Mononuclear cell (primary cell): ENCODE data around the gene DCDC2C. TPM values are rescaled to one million over a fixed set of nuclear protein-coding genes. Genes with fewer than 3 reads are reported as not detected.

Source experiments
- H3K27me3 ChIP-seq: 2 replicates; pipeline ENCODE4 v1.6.0; 2011; ENCODE audit warnings: low read length, control low read depth; ENCODE audit not compliant: insufficient read depth
- H3K4me1 ChIP-seq: 2 replicates; pipeline ENCODE4 v1.5.1; 2011; ENCODE audit warnings: mild to moderate bottlenecking, low read length, control low read depth; ENCODE audit not compliant: insufficient read depth
- H3K4me3 ChIP-seq: 2 replicates; pipeline ENCODE4 v1.5.1; 2011; ENCODE audit warnings: mild to moderate bottlenecking, low read length, moderate library complexity
- H3K9me3 ChIP-seq: 2 replicates; pipeline ENCODE4 v1.5.1; 2011; ENCODE audit warnings: low read depth, mild to moderate bottlenecking, control low read depth, low read length
- total RNA-seq: library from RNA; depleted of rRNA; stranded (reverse); fragments of >200 nt; gene quantifications from one replicate; pipeline ENCODE4 v1.2.3, GENCODE V29; 2012

Gene DCDC2C
- total RNA-seq, 1 donor = not detected

DNA sequence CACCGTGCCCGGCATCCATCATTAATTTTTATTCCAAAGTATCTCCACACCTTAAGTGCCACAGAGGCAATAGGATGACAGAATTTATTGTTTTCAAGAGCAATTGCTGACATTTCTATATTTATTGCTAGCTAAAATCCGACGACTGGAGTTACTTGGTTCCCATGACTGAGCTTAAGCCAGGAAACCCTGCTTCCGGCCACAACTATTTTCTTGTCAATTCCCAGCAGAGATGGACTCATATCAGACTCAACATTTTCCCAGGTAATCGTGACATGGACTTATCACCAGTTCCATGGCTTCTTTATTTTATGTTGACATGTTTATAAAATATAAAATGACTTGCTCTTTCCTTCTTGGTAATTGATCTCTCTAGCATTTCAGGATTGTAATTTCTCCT lies 20.6 kb upstream of the DCDC2C start:
- Histone ChIP-seq H3K9me3 (no peaks in the 10 kb centered on the region), H3K4me1 (no peaks in the 10 kb centered on the region), H3K27me3 (no peaks in the 10 kb centered on the region), H3K4me3 (no peak overlapping the region)

DNA sequence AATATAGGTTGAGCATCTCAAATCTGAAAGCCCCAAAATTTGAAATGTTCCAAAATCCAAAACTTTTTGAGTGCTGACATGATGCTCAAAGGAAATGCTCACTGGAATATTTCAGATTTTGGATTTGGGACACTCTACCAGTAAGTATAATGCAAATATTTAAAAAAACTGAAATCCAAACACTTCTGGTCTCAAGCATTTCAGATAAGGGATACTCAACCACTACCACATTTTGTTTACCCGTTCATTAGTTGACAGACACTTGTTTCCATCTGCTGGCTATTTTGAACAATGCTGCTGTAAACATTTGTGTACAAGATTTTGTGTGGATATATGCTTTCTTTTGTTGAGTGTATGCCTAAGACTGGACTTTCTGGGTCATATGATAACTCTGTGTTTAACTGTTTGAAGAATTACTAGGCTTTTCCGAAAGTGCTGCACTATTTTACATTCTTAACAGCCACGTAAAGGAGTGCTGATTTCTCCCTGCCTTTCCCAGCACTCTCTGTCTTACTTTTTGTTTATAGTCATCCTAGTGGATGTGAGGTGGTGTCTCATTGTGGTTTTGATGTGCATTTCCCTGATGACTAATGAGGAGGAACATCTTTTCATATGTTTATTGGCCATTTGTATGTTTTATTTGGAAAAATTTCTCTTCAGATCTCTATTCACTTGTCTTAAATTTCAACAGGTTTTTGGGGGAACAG lies 19.5 kb upstream of the DCDC2C start:
- H3K4me3 ChIP-seq = no peak overlapping the region
- no peaks in the 10 kb centered on the region for H3K4me1 ChIP-seq
- no peaks in the 10 kb centered on the region for H3K9me3 ChIP-seq
- no peaks in the 10 kb centered on the region for H3K27me3 ChIP-seq

DNA sequence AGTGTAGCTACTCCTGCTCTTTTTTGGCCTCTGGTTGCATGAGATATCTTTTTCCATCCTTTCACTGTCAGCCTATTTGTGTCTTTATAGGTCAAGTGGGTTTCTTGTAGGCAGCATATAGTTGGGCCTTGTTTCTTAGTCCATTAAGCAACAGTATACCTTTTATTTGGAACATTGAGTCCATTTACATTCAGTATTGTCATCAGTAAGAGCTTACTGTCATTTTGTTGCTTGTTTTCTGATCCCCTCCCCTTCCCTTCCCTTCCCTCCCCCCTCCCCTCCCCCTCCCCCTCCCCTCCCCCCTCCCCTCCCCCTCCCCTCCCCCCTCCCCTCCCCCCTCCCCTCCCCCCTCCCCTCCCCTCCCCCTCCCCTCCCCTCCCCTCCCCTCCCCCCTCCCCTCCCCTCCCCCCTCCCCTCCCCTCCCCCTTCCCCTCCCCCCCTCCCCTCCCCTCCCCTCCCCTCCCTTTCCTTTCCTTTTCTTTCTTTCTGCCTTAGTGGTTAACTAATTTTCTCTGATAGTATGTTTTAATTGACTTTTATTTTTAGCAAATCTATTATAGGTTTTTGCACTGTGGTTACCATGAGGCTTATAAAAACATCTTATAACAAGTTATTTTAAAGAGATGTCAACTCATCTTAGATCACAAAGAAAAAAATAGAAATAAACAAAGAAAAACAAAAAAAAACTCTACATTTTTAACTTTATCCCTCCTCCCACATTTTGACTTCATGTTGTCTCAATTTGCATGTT lies 13.2 kb upstream of the DCDC2C start:
- no peaks in the 10 kb centered on the region for H3K4me1 ChIP-seq
- no peak overlapping the region for H3K4me3 ChIP-seq
- no peaks in the 10 kb centered on the region for H3K27me3 ChIP-seq
- peaks cover 4% of the 10 kb centered on the region for H3K9me3 ChIP-seq

DNA sequence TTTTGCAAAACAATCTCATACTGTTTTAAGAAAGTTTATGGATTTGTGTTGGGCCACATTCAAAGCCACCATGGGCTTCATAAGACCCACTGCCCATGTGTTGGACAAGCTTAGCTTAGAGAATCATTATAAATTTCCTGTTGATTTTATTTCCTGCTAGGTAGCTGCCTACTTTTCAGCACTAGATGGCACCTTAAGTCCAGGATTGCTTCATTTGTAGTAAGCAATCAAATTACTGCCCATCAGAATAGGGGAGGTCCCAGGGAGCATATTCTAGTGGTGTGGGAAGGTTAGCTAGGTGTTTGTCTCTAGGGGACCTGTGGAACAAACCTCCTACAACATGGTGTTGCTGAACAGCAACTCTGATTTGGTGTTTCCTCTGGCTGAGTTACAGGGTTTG lies 11.0 kb upstream of the DCDC2C start:
- Histone ChIP-seq H3K4me3 (no peak overlapping the region), H3K9me3 (peaks cover 4% of the 10 kb centered on the region), H3K27me3 (no peaks in the 10 kb centered on the region), H3K4me1 (no peaks in the 10 kb centered on the region)

DNA sequence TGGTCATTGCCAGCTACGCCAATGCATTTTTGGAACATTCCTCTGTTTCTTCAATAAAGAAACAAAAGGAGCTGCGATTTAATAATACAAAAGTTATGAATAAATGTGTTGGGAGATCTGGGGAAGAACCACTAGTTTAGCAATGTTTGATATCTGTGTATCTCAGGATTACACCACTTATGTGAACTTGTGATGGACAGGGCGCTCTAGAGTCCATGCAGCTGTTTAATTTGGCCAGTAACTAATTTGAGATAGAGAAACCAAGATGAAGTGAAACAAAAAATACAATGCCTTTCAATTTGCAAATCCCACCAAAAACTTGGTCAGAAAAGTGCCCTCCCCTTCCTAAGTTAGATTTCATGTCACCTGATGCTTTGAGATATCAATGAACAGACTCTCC lies 6.8 kb upstream of the DCDC2C start:
- Histone ChIP-seq H3K27me3 (peaks cover 6% of the 10 kb centered on the region), H3K4me3 (no peak overlapping the region), H3K9me3 (no peaks in the 10 kb centered on the region), H3K4me1 (no peaks in the 10 kb centered on the region)

DNA sequence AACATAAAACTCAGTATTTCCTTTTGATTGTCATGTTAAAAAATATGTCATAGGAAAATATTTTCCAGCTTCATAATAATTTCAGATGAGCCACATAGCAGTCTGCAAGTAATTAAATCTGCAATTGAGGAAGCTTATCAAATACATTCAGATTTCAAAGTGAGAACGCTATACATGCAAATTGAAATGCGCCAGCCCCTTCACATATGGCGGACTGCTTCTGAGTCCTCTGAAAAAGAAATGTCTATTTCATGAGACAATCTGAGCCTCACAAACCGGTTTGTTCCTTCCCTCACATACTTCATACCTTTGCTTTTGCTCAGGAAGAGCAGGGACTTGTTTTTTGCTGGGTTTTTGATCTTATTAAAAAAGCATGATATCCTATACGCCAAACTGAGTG lies 2.3 kb upstream of the DCDC2C start:
- no peaks in the 10 kb centered on the region for H3K9me3 ChIP-seq
- H3K4me1 ChIP-seq = no peaks in the 10 kb centered on the region
- H3K4me3 ChIP-seq = no peak overlapping the region
- H3K27me3 ChIP-seq = peaks cover 22% of the 10 kb centered on the region

DNA sequence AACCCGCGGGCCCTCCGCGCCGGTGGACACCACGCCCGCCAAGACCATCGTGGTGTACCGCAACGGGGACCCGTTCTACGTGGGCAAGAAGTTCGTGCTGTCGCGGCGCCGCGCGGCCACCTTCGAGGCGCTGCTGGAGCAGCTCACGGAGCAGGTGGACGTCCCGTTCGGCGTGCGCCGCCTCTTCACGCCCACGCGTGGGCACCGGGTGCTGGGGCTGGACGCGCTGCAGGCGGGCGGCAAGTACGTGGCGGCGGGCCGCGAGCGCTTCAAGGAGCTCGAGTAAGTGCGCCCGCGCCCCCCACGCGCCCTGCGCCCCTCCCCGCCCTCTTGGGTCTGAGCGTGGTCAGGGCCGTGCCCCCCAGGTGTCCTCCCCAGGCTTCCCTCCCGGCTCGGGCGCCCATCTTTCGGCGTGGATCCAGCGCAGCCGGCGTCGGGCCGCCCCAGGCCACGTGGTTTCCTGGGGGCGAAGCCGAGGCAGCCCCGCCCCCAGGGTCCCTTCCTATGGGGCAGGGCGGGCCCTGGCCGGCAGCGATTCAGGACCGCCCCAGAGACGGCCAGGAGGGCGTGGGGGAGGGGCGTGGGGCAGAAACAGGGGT lies 481 bp downstream of the DCDC2C start:
- H3K4me3 ChIP-seq = no peak overlapping the region
- peaks cover 22% of the 10 kb centered on the region for H3K27me3 ChIP-seq
- H3K4me1 ChIP-seq = no peaks in the 10 kb centered on the region
- no peaks in the 10 kb centered on the region for H3K9me3 ChIP-seq

DNA sequence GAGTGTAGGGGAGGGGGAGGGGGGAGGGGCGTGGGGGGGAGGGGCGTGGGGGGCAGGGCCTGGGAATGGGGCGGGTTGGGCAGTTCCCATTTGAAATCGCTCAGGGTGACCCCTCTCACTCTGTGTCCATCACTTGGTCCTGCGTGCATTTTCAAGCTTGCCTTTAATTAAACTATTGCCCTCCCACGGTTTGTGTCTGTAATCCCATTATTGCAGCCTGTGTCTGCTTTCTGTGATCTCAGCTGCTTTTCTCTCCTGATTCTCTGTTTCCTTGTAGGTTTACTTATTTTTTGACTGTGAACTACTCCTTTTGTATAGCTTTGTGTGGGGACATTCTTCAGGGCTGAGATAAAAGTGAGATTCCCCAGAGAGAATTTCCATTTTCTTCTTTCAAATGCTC lies 1.3 kb downstream of the DCDC2C start:
- Histone ChIP-seq H3K27me3 (peaks cover 19% of the 10 kb centered on the region), H3K4me1 (no peaks in the 10 kb centered on the region), H3K4me3 (no peak overlapping the region), H3K9me3 (no peaks in the 10 kb centered on the region)

DNA sequence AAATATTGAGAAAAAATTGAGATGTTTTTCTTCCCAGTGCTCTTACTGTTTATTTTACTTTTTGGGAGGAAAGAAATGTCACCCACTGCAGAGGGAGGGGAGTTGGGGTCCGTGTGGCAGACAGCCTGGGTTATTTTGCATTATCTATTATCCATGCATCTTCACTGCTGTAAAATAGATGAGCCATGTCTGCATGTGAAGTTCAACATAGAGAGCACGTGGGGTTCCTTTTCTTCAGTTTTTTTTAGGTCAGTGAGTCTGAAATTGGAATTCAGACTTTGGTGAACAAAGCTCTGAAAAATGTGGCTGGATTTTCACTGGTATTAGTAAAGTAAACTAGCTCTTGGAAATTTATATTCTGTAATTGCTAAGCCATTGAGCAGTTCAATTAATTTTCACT lies 2.4 kb downstream of the DCDC2C start:
- H3K4me3 ChIP-seq = no peak overlapping the region
- H3K27me3 ChIP-seq = peaks cover 19% of the 10 kb centered on the region
- H3K9me3 ChIP-seq = no peaks in the 10 kb centered on the region
- H3K4me1 ChIP-seq = no peaks in the 10 kb centered on the region

DNA sequence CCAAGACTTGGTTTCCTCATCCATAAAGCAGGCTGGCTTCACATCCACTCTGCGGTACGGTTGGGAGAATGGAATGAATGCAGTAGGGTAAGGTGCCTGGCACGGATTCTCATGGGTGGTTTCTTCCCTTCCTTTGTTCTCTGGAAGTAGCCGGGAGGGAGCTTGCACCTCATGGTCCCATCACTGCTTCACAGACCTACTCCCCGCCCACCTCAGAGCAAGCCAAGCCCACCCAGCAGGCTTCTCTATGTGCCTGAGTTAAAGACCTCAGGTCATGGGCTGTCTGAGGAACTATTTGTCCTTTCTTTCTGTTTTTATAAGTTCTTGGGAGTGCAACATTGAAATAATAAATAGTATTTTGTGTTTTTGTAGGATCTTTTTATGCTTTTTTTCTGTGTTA lies 3.5 kb downstream of the DCDC2C start:
- Histone ChIP-seq H3K27me3 (peaks cover 13% of the 10 kb centered on the region), H3K4me1 (no peaks in the 10 kb centered on the region), H3K9me3 (no peaks in the 10 kb centered on the region), H3K4me3 (no peak overlapping the region)

DNA sequence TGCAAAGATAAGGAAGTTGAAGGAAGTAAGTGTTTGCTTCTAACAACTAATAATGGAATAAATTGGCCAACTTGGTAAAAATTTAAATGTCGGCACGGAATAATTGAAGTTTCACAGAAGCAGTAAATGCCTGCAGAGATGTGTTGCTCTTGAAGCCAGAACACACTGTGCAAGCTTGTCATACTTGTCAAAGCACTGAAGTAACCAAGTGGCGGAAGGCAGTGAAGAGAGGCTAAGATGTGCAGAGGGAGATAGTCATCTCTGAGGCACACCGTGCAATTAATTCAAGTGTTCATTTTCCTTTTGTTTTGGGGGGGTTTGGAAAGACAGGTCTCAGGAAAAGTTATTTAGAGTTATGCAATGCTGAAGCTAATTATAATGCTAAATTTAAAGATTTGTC lies 5.2 kb downstream of the DCDC2C start:
- H3K9me3 ChIP-seq = no peaks in the 10 kb centered on the region
- H3K4me1 ChIP-seq = no peaks in the 10 kb centered on the region
- H3K27me3 ChIP-seq = peaks cover 4% of the 10 kb centered on the region
- H3K4me3 ChIP-seq = no peak overlapping the region

DNA sequence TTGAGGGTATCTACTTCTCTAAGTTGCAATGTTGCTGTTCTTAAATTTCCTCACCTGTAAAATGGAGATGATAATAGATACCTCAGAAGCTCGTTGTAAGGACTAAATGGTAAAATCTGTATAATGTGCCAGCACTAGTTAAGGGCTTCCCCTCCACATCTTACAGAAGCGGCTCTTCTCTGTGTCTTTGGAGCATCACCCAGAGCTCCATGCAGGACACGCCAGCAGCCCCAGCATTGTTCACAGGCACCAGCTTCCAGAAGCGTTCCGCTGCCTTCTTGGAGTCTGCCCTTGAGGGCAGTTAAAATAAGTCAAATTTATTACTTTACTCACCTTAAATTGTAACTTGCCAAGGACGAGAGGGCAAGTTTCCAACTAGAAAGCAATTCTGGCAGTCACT lies 5.8 kb downstream of the DCDC2C start:
- Histone ChIP-seq H3K4me1 (no peaks in the 10 kb centered on the region), H3K4me3 (no peak overlapping the region), H3K9me3 (no peaks in the 10 kb centered on the region), H3K27me3 (peaks cover 4% of the 10 kb centered on the region)

DNA sequence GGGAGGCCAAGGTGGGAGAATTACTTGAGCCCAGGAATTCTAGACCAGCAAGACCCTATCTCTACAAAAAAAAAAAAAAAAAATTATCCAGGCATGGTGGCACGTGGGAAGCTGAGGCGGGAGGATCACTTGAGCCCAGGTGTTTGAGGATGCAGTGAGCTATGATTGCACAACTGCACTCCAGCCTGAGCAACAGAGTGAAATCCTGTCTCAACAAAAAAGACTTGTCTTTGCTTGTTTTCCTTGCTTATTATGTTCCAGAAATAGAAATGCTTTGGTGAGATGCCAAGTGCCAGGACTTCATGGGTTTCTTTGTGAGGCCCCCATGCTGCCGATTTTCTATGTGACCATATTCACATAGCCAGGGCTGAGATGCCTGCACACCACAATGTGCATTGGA lies 9.0 kb downstream of the DCDC2C start:
- no peak overlapping the region for H3K4me3 ChIP-seq
- H3K27me3 ChIP-seq = no peaks in the 10 kb centered on the region
- H3K9me3 ChIP-seq = no peaks in the 10 kb centered on the region
- H3K4me1 ChIP-seq = no peaks in the 10 kb centered on the region

DNA sequence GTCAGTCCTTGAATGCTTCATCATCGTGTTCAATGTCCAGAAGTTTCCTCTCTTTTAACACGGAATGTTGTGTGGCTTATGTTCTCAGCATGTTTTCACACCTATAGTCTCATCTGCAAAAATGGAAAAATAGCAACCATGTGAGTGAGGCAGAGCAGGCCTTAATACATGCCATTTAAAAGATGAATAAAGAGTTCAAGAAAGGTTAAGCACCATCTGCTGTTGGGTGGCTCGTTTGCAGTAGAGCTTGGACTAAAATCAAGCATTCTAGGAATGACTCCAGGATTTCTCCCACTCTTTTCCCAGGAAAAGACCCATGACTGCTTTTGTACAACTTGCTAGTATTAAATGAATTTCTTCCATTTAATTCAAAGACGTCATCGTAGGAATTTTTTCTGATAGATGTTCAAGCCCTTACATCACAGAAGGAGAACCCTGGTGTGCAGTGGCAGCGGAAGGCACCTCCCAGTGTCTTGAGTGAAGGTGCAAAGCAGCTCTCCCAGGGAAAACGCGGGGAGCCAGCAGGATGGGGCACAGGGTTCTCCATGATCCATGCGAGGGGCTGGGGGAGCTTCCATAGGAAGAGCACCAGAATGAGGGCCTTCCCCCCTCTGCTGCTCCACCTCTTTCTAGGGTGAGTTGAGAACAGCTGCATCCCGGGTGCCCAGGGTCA lies 9.6 kb downstream of the DCDC2C start:
- Histone ChIP-seq H3K27me3 (no peaks in the 10 kb centered on the region), H3K4me3 (no peak overlapping the region), H3K9me3 (no peaks in the 10 kb centered on the region), H3K4me1 (no peaks in the 10 kb centered on the region)

DNA sequence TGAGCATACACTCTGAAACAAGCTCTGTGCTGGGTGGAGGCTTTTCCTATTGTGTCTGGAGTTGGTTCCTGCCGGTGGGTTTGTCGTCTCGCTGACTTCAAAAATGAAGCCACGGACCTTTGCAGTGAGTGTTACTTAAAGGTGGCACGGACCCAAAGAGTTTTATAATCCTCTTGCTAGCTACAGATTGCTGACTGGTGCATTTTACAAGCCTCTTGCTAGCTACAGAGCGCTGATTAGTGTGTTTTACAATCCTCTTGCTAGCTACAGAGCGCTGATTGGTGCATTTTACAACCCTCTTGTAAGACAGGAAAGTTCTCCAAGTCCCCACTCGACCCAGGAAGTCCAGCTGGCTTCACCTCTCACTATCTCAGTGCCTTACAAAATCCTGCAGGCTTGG lies 15.3 kb downstream of the DCDC2C start:
- Histone ChIP-seq H3K4me3 (no peak overlapping the region), H3K4me1 (no peaks in the 10 kb centered on the region), H3K27me3 (no peaks in the 10 kb centered on the region), H3K9me3 (no peaks in the 10 kb centered on the region)
